Vagina (tissue), 2 donors: ENCODE data around the gene TERT. TPM values are rescaled to one million over a fixed set of nuclear protein-coding genes. Genes with fewer than 3 reads are reported as not detected.
"Not testable (repeated sequence)": the region's sequence is repeated elsewhere in the genome, so short reads cannot be mapped to it uniquely, and the experiment has no call there.

Experiments used
- DNase-seq, 2 donors: peaks; one replicate each; pipeline ENCODE4 v3.0.0-alpha.2; 2017; ENCODE audit errors: extremely low spot score in 2 of 2
- H3K27ac ChIP-seq: fragments of 200-600 bp; sonication (generic); one replicate; pipeline ENCODE4 v1.5.1; 2019
- H3K27me3 ChIP-seq: fragments of 200-600 bp; sonication (generic); one replicate; pipeline ENCODE4 v1.5.1; 2019
- H3K36me3 ChIP-seq, 2 donors: fragments of 200-600 bp; sonication (generic); one replicate each; pipeline ENCODE4 v1.5.1; 2017 to 2019
- H3K4me1 ChIP-seq: fragments of 200-600 bp; sonication (generic); one replicate; pipeline ENCODE4 v1.5.1; 2019
- H3K4me3 ChIP-seq, 2 donors: fragments of 200-600 bp; sonication (generic); 1 replicate in 1 of 2; 2 replicates in 1 of 2; pipeline ENCODE4 v1.5.1; 2016 to 2019
- H3K9me3 ChIP-seq: fragments of 200-600 bp; sonication (generic); one replicate; pipeline ENCODE4 v1.5.1; 2019
- POLR2A ChIP-seq, 2 donors: fragments of 450-650 bp; IDR thresholded peaks; one replicate each; pipeline ENCODE4 v1.6.1; 2017; ENCODE audit warnings: antibody characterized with exemption in 2 of 2, mild to moderate bottlenecking in 2 of 2, moderate library complexity in 2 of 2
- POLR2AphosphoS5 ChIP-seq, 2 donors: sonication (generic); formaldehyde crosslinking; IDR thresholded peaks; one replicate each; pipeline ENCODE4 v1.9.0; 2017; ENCODE audit warnings: antibody characterized with exemption in 2 of 2, mild to moderate bottlenecking in 2 of 2, low read depth in 1 of 2; ENCODE audit not compliant: insufficient read depth in 1 of 2
- intact Hi-C: fragments of 100-400 bp; cut with DNase I; formaldehyde crosslinking; loops from one replicate; pipeline ENCODE4 v1.15.1; 2023
- total RNA-seq: library from RNA; depleted of rRNA; stranded (reverse); fragments of >200 nt; gene quantifications from one replicate; pipeline ENCODE4 v1.2.3, GENCODE V29; 2016
- TF ChIP-seq, protein P1 (sequence below), 3 experiments: fragments of 450-650 bp in 2 of 3; fragments of 200-600 bp in 1 of 3; sonication (generic) in 1 of 3; IDR thresholded peaks; one replicate each; pipeline ENCODE4 v1.5.1; 2017 to 2019; ENCODE audit warnings: antibody characterized with exemption in 3 of 3, mild to moderate bottlenecking in 2 of 3, moderate library complexity in 2 of 3

TERT gene
- total RNA-seq, 1 donor from 2014 or later, result not detected

DNA sequence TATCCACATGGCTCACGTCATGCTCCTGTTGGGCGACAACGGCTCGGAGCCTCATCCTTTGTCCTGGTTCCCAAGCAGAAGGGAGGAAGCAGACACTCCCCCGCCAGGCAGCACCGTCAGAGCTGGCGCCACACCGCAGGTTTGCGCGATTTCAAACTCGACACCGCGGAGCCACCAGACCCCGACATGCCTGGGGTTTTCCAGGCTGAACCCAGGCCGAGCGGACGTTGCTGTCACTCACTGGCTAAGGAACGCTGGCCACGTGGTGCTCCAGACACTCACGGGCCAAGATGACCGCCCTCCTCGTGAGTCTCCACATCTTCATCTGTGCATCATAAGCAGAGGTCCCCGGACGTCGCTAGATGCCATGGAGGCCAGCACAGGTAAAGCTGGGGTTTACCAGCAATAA is 9.0 kb downstream of the TERT start:
- DNase-seq, result no peak
- intact Hi-C loops, result no loop called here

DNA sequence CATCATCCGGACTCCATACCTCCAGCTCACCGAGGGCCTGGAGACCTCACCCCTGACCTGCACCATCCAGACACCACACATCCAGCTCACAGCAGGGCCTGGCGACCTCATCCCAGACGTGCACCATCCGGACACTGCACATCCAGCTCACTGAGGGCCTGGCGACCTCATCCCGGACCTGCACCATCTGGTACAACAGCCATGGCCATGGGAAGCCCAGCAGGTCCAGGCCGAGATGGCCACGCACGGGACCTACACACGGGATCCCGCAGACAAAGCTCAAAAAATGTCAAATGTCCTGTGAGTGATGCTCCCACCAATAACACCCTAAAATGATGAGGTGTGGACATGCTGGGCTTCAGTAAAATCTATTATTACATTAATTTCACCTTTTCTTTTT is 9.7 kb downstream of the TERT start:
- no peak for TF ChIP-seq POLR2A (IDR thresholded peaks at IDR 0.05)
- no peak for TF ChIP-seq POLR2AphosphoS5 (IDR thresholded peaks at IDR 0.05; ENCODE audit: insufficient read depth in 1 of 2, low read depth in 1 of 2)
- TF ChIP-seq, protein P1, sequence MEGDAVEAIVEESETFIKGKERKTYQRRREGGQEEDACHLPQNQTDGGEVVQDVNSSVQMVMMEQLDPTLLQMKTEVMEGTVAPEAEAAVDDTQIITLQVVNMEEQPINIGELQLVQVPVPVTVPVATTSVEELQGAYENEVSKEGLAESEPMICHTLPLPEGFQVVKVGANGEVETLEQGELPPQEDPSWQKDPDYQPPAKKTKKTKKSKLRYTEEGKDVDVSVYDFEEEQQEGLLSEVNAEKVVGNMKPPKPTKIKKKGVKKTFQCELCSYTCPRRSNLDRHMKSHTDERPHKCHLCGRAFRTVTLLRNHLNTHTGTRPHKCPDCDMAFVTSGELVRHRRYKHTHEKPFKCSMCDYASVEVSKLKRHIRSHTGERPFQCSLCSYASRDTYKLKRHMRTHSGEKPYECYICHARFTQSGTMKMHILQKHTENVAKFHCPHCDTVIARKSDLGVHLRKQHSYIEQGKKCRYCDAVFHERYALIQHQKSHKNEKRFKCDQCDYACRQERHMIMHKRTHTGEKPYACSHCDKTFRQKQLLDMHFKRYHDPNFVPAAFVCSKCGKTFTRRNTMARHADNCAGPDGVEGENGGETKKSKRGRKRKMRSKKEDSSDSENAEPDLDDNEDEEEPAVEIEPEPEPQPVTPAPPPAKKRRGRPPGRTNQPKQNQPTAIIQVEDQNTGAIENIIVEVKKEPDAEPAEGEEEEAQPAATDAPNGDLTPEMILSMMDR (IDR thresholded peaks at IDR 0.05), result no peak
- no peak overlapping the region for H3K4me3 ChIP-seq
- no peaks in the 10 kb centered on the region for H3K9me3 ChIP-seq
- H3K27ac ChIP-seq, result no peak overlapping the region
- DNase-seq, result no peak
- H3K27me3 ChIP-seq, result no peaks in the 10 kb centered on the region
- intact Hi-C loops, result no loop called here
- no peaks in the 10 kb centered on the region for H3K4me1 ChIP-seq
- no peaks in the 10 kb centered on the region for H3K36me3 ChIP-seq

More for the DNA sequence above, 9.0 kb downstream of the TERT start:
- no peaks in the 10 kb centered on the region for H3K27me3 ChIP-seq
- H3K4me3 ChIP-seq, result no peak overlapping the region
- H3K27ac ChIP-seq, result no peak overlapping the region
- TF ChIP-seq POLR2A (IDR thresholded peaks at IDR 0.05) (no peak), POLR2AphosphoS5 (IDR thresholded peaks at IDR 0.05; ENCODE audit: insufficient read depth in 1 of 2, low read depth in 1 of 2) (no peak)
- TF ChIP-seq, protein P1 (IDR thresholded peaks at IDR 0.05), result no peak
- no peaks in the 10 kb centered on the region for H3K36me3 ChIP-seq
- no peaks in the 10 kb centered on the region for H3K4me1 ChIP-seq
- H3K9me3 ChIP-seq, result no peaks in the 10 kb centered on the region

DNA sequence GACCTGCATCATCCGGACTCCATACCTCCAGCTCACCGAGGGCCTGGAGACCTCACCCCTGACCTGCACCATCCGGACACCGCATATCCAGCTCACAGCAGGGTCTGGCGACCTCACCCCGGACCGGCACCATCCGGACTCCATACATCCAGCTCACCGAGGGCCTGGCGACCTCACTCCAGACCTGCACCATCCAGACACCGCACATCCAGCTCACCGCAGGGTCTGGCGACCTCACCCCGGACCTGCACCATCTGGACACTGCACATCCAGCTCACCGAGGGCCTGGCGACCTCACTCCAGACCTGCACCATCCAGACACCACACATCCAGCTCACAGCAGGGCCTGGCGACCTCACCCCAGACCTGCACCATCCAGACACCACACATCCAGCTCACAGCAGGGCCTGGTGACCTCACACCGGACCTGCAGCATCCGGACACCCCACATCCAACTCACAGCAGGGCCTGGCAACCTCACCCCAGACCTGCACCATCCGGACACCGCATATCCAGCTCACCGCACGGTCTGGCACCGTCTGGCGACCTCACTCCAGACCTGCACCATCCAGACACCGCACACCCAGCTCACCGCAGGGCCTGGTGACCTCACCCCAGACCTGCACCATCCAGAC is 10.4 kb downstream of the TERT start:
- intact Hi-C loops, H3K4me3 ChIP-seq, H3K27me3 ChIP-seq, H3K9me3 ChIP-seq, H3K27ac ChIP-seq, H3K36me3 ChIP-seq, DNase-seq, H3K4me1 ChIP-seq: not testable (repeated sequence)

DNA sequence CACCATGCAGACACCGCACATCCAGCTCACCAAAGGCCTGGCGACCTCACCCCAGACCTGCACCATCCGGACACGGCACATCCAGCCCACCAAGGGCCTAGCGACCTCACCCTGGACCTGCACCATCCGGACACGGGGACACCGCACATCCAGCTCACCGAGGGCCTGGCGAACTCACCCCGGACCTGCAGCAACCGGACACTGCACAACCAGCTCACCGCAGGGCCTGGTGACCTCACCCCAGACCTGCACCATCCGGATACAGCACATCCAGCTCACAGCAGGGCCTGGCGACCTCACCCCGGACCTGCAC is 11.2 kb downstream of the TERT start:
- H3K4me1 ChIP-seq, DNase-seq, H3K36me3 ChIP-seq, H3K27ac ChIP-seq, H3K27me3 ChIP-seq, intact Hi-C loops, H3K9me3 ChIP-seq, H3K4me3 ChIP-seq: not testable (repeated sequence)

DNA sequence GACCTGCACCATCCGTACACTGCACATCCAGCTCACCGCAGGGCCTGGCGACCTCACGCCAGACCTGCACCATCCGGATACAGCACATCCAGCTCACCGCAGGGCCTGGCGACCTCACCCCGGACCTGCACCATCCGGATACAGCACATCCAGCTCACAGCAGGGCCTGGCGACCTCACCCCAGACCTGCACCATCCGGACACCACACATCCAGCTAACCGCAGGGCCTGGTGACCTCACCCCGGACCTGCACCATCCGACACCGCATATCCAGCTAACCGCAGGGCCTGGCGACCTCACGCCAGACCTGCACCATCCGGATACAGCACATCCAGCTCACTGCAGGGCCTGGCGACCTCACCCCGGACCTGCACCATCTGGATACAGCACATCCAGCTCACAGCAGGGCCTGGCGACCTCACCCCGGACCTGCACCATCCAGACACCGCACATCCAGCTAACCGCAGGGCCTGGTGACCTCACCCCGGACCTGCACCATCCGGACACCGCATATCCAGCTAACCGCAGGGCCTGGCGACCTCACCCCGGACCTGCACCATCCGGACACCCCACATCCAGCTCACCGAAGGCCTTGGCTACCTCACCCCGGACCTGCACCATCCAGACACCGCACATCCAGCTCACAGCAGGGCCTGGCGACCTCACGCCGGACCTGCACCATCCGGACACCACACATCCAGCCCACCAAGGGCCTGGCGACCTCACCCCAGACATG is 11.7 kb downstream of the TERT start:
- H3K27ac ChIP-seq, H3K9me3 ChIP-seq, H3K36me3 ChIP-seq, H3K4me1 ChIP-seq, H3K4me3 ChIP-seq, intact Hi-C loops, H3K27me3 ChIP-seq, DNase-seq: not testable (repeated sequence)

DNA sequence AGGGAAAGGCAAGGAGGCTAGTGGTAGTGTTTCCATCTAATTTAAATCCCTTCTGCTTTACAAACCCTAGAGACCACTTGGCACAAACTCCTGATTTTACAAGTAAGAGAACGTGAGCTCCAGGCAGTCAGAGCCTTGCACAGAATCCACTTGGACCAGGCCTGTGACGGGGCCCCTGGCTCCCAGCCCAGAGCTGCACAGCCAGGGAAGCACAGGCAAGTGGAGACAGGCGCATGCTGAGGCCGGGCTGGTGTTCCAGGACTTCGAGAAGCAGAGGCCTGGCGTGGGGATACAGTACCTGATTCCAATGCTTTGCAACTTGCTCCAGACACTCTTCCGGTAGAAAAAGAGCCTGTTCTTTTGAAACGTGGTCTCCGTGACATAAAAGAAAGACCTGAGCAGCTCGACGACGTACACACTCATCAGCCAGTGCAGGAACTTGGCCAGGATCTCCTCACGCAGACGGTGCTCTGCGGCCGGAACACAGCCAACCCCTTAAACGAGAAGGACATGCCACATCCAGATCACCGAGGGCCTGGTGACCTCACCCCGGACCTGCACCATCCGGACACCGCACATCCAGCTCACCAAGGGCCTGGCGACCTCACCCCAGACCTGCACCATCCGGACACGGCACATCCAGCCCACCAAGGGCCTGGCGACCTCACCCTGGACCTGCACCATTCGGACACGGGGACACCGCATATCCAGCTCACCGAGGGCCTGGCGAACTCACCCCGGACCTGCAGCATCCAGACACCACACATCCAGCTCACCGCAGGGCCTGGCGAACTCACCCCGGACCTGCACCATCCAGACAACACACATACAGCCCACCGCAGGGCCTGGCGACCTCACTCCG is 12.5 kb downstream of the TERT start:
- Histone ChIP-seq H3K27ac (no peak overlapping the region), H3K4me3 (no peak overlapping the region), H3K4me1 (no peaks in the 10 kb centered on the region), H3K27me3 (no peaks in the 10 kb centered on the region), H3K36me3 (no peaks in the 10 kb centered on the region), H3K9me3 (no peaks in the 10 kb centered on the region)
- intact Hi-C loops, result no loop called here
- no peak for DNase-seq
- TF ChIP-seq, protein P1 (IDR thresholded peaks at IDR 0.05), result no peak
- TF ChIP-seq POLR2A (IDR thresholded peaks at IDR 0.05) (no peak), POLR2AphosphoS5 (IDR thresholded peaks at IDR 0.05; ENCODE audit: insufficient read depth in 1 of 2, low read depth in 1 of 2) (no peak)
